Adrenal gland (tissue), 5 donors: ENCODE results near the gene RETN.

Experiments used
- POLR2A ChIP-seq, 2 donors: fragments of 450-650 bp; IDR thresholded peaks; one replicate each; pipeline ENCODE4 v1.6.1; 2017; ENCODE audit warnings: antibody characterized with exemption in 2 of 2, mild to moderate bottlenecking in 2 of 2, moderate library complexity in 1 of 2
- TF ChIP-seq, protein P1 (sequence below), 6 experiments: fragments of 450-650 bp in 4 of 6; fragments of 200-600 bp in 2 of 6; sonication (generic) in 1 of 6; IDR thresholded peaks; 1 replicate in 5 of 6; 2 replicates in 1 of 6; pipeline versions ENCODE4 v1.5.1 to v1.8.0; 2016 to 2021; ENCODE audit warnings: antibody characterized with exemption in 6 of 6, mild to moderate bottlenecking in 2 of 6, moderate library complexity in 1 of 6
- donor health status: DM: no; HTN: no; CAD: no.

DNA sequence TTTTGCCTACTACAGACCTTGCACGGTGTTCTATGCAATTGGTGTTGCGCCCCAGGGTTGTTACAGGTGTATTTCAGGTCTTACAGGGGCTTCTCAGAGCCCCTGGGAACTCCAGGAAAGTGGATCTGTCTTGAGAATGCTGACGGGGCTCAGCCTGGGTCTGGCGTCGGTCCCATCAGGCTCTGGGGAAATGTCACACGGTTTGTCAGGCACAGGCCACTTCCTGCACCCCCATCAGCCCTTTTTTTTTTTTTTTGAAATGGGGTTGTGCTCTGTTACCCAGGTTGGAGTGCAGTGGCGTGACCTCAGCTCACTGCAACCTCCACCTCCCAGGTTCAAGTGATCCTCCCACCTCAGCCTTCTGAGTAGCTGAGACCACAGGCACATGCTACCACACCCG lies 49.8 kb downstream of the RETN start:
- no peak for TF ChIP-seq POLR2A (IDR thresholded peaks at IDR 0.05)
- TF ChIP-seq, protein P1, sequence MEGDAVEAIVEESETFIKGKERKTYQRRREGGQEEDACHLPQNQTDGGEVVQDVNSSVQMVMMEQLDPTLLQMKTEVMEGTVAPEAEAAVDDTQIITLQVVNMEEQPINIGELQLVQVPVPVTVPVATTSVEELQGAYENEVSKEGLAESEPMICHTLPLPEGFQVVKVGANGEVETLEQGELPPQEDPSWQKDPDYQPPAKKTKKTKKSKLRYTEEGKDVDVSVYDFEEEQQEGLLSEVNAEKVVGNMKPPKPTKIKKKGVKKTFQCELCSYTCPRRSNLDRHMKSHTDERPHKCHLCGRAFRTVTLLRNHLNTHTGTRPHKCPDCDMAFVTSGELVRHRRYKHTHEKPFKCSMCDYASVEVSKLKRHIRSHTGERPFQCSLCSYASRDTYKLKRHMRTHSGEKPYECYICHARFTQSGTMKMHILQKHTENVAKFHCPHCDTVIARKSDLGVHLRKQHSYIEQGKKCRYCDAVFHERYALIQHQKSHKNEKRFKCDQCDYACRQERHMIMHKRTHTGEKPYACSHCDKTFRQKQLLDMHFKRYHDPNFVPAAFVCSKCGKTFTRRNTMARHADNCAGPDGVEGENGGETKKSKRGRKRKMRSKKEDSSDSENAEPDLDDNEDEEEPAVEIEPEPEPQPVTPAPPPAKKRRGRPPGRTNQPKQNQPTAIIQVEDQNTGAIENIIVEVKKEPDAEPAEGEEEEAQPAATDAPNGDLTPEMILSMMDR (IDR thresholded peaks at IDR 0.05), result no peak
